ENCODE results near the gene GRXCR2.

The GRXCR2 gene

DNA sequence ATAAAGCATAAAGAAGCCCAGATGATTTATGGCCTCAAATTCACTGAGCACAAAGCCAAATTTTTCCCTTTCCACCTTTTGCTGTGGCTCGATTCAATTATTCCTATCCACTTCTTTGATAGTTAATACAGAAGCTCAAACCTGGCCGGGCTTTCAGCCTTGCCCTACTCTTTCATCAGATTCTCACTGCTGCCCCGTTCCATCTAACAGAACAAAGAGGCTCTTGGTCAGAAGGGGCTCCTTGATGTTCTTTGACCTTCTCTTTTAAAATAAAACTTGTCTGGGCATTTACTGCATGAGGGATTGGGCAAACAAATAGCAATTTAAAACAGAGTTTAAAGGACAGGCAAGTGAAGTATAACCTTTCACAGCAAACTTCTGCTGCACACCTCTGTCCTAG is 9.8 kb downstream of the GRXCR2 start:
- Histone ChIP-seq H3K4me3 (no peak overlapping the region), H3K9me3 (no peaks in the 10 kb centered on the region), H3K27ac (no peak overlapping the region), H3K36me3 (no peaks in the 10 kb centered on the region), H3K4me1 (no peaks in the 10 kb centered on the region), H3K27me3 (peaks cover 0 to 3% of the 10 kb centered on the region in 2 donors)
- TF ChIP-seq, protein P1, sequence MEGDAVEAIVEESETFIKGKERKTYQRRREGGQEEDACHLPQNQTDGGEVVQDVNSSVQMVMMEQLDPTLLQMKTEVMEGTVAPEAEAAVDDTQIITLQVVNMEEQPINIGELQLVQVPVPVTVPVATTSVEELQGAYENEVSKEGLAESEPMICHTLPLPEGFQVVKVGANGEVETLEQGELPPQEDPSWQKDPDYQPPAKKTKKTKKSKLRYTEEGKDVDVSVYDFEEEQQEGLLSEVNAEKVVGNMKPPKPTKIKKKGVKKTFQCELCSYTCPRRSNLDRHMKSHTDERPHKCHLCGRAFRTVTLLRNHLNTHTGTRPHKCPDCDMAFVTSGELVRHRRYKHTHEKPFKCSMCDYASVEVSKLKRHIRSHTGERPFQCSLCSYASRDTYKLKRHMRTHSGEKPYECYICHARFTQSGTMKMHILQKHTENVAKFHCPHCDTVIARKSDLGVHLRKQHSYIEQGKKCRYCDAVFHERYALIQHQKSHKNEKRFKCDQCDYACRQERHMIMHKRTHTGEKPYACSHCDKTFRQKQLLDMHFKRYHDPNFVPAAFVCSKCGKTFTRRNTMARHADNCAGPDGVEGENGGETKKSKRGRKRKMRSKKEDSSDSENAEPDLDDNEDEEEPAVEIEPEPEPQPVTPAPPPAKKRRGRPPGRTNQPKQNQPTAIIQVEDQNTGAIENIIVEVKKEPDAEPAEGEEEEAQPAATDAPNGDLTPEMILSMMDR (IDR thresholded peaks at IDR 0.05) = no peak
- intact Hi-C loops (cut with DNase I; ENCODE audit: low total_unique reads) = no loop called here
- no peak for DNase-seq

DNA sequence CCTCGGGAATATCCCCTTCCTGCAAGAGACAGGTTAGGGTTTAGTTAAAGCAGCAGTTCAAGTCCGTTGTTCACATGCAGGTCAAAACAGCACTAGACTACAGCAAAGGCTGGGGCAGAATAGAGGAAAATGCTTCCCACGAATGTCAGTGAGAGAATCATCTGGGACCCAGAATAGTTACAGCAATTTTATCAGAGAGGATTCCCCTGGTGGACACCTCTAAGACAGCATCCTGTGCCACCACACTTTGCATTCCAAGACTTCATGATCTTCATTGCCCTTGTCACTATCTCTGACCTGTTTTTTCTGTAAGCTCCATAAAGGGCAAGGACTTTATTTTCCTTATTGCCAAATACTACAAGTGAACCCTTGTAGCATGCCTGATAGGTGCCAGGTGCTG is 12.9 kb downstream of the GRXCR2 start:
- intact Hi-C loops (cut with DNase I; ENCODE audit: low total_unique reads) = no loop called here
- Histone ChIP-seq H3K9me3 (no peaks in the 10 kb centered on the region), H3K4me3 (no peak overlapping the region), H3K4me1 (peaks cover 0 to 13% (median 4%) of the 10 kb centered on the region in 4 donors), H3K36me3 (no peaks in the 10 kb centered on the region), H3K27ac (no peak overlapping the region), H3K27me3 (no peaks in the 10 kb centered on the region)
- TF ChIP-seq, protein P1 (IDR thresholded peaks at IDR 0.05) = no peak
- no peak for DNase-seq

DNA sequence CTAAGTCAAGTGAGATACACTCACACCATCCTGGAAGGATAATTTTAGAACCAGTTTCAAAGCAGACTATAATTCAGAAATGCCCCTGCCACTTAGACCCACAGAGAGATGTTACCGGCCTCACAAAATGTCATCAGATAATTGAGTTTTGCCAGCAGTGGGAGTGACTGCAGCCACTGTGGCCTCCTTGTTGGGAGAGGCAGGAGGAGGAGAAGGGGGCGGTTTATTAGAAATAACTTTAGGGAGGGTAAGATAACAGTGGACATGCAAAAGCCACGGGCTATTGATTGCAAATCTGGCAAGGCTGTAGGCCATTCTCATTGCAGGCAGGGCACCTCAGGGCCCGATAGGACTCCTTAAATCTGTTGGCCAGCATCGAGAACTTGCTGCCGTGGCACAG is 13.4 kb downstream of the GRXCR2 start:
- peaks cover 0 to 13% (median 4%) of the 10 kb centered on the region in 4 donors for H3K4me1 ChIP-seq
- no peak for DNase-seq
- H3K27me3 ChIP-seq = no peaks in the 10 kb centered on the region
- H3K27ac ChIP-seq = no peak overlapping the region
- no peak overlapping the region for H3K4me3 ChIP-seq
- no peaks in the 10 kb centered on the region for H3K36me3 ChIP-seq
- TF ChIP-seq, protein P1 (IDR thresholded peaks at IDR 0.05) = no peak
- no peaks in the 10 kb centered on the region for H3K9me3 ChIP-seq
- intact Hi-C loops (cut with DNase I; ENCODE audit: low total_unique reads) = no loop called here

DNA sequence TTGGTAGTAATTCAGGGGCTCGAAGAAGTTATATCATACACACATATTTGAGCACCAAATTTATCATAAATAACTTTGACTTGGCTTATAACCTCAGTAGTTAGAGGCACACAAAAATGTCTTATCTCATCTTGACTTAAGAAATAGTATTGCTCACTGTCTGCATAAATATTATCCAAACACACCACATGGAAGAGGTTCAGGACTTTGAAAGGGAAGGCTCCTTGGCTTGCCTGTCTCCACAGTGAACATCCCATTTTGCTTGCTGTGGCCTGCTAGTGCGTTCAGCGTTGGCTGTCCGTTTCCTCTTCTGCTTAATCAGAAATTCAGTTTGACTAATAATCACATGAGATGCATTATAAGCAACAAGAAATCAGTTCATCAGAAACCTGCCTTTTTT is 13.9 kb downstream of the GRXCR2 start:
- no peaks in the 10 kb centered on the region for H3K36me3 ChIP-seq
- H3K27me3 ChIP-seq = no peaks in the 10 kb centered on the region
- H3K4me1 ChIP-seq = peaks cover 0 to 13% (median 4%) of the 10 kb centered on the region in 4 donors
- intact Hi-C loops (cut with DNase I; ENCODE audit: low total_unique reads) = no loop called here
- H3K9me3 ChIP-seq = no peaks in the 10 kb centered on the region
- H3K4me3 ChIP-seq = no peak overlapping the region
- H3K27ac ChIP-seq = no peak overlapping the region
- TF ChIP-seq, protein P1 (IDR thresholded peaks at IDR 0.05) = no peak
- no peak for DNase-seq

DNA sequence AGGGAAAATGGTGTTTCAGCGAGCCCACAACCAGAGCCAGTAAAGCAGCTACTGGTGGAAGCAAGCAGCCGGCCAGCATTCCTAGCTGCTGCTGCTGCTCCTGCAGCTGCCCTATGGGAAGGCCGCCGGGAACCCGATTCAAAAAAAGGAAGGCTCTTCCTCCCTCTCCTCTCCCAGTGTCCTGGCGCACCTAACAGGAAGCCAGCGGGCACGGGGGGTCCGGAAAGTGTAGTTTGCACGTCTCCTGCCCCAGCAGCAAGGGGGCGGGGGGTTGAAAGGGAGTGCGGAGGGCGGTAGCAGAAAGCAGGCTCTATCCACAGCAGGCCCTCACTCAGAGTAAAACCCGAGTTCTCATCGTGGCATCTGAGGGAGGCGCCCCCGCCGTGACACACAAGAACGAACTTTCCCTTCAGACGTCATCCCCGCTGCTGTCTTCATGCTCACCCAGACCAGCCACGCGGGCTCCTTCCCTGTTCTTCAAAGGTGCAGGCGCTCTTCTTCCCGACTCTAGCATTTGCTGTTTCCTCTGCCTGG is 16.5 kb downstream of the GRXCR2 start:
- Histone ChIP-seq H3K36me3 (no peaks in the 10 kb centered on the region), H3K9me3 (no peaks in the 10 kb centered on the region), H3K4me3 (peak overlapping the region; percentile 48 to 52), H3K27ac (peak overlapping the region; percentile 54 to 56), H3K4me1 (peaks cover 0 to 13% (median 4%) of the 10 kb centered on the region in 4 donors), H3K27me3 (no peaks in the 10 kb centered on the region)
- intact Hi-C loops (cut with DNase I; ENCODE audit: low total_unique reads) = no loop called here
- TF ChIP-seq, protein P1 (IDR thresholded peaks at IDR 0.05) = peak in 1 of 2 experiments; percentile 27
- peak; percentile 38 to 65 for DNase-seq

Measured in tibial artery (tissue), 4 donors.